HG03460 (cell line): ENCODE results near the gene HIVEP1.
"Not testable (repeated sequence)": the region's sequence is repeated elsewhere in the genome, so short reads cannot be mapped to it uniquely, and the experiment has no call there.

Experiments used
- ATAC-seq: cut with Tn5 transposase; IDR thresholded peaks from one replicate; pipeline ENCODE4 v1.9.1; 2021; ENCODE audit not compliant: unreplicated experiment

HIVEP1 gene

GRCh38 chr6:12082368-12082767, 70.3 kb downstream of the HIVEP1 start:
- ATAC-seq, result no peak

GRCh38 chr6:12083302-12083701, 71.2 kb downstream of the HIVEP1 start:
- ATAC-seq, result no peak

- ATAC-seq, result no peak
Measured at GRCh38 chr6:12083763-12084162, 71.7 kb downstream of the HIVEP1 start.

DNA sequence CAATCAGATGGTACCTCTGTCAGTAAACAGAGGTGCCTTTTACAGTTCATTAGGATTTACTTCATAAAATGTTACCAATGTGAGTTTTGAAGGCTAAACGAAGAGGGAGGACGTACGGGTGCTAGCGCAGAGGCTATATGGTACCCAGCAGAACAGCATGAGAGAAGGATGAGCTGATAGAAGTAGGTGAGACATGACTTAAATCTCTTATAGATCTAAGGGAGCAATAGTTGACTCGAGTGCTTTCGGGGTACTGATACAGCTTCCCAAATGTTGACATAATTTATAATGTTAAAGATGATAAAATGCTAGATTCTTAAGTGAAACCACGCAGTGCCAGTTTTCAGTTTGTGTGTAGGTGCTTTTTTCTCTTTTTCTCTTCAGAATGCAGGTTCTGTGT, 72.6 kb downstream of the HIVEP1 start:
- no peak for ATAC-seq

DNA sequence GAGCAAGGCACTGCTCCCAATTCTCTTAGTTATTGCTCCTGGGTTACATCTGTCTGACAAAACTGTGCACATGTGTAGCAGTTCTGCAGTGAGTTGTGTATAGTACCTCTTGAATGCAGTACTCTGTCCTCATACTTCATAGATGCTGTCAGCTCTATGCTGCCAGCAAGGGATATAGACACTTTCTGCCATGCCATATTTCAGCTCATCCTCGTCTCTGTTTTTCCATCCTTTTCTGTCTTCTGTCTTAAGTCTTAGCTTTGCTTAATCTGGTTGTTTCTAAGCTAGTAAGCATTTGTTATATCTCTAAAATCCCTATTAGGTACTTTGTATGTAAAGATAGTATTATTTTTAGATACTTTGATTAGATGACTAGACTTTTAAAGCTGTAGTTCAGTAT, 76.4 kb downstream of the HIVEP1 start:
- ATAC-seq, result no peak

GRCh38 chr6:12090714-12091113, 78.6 kb downstream of the HIVEP1 start:
- ATAC-seq, result no peak

DNA sequence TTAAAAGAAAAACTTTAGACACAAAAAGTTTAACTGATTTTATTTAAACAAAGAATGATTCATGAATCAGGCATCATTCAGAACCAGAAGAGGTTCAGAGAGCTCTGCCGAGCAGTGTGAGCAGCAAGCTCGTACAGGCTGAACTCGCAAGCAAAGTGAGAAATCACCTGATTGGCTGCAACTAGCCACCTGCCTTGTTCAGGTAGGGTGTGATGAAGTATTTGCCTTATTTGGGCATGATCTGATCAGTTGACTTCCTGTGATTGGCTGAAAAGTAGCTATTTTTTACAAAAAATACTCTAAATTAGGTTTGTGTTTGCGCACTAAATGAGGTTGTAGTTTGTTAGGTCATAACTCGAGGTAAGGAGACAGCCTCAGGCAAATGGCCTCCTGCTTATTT, 80.7 kb downstream of the HIVEP1 start:
- no peak for ATAC-seq

- ATAC-seq, result no peak
Measured at GRCh38 chr6:12094689-12095088, 82.6 kb downstream of the HIVEP1 start.

DNA sequence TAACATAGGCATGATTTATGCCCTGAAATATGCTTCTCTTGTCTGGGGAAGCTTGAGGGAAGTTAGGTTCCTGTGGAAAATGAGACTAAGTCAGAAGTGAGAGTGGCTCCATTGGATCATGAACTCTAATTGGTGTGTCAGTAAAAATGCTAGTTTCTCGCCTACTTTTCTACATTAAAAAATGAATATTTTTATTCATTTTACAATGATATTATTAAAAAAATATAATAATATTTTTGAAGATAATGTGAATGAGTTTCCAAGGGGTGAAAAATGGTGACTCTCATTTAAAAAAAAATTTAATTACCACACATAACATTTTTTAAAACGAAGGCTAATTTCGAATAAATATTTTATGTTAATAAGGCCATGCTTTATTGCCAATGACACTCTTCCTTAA, 84.2 kb downstream of the HIVEP1 start:
- no peak for ATAC-seq

DNA sequence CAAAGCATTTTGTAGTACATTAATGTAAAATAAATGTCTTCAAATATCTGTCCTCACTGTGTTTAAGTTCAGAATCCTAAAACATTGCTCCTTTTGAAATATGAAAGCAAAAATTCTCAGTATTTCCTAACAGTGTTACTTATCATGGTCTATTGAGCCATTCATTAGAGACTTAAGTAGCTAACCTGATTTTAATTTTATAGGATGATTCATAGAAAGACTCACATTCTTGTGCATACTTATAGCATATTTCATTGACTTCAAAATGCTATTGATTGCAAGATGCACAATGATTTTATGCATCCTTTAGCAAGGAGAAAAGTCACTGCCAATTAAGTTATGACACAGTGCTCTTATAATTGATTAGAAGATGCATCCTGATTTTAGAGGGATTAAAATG, 85.7 kb downstream of the HIVEP1 start:
- ATAC-seq, result no peak

DNA sequence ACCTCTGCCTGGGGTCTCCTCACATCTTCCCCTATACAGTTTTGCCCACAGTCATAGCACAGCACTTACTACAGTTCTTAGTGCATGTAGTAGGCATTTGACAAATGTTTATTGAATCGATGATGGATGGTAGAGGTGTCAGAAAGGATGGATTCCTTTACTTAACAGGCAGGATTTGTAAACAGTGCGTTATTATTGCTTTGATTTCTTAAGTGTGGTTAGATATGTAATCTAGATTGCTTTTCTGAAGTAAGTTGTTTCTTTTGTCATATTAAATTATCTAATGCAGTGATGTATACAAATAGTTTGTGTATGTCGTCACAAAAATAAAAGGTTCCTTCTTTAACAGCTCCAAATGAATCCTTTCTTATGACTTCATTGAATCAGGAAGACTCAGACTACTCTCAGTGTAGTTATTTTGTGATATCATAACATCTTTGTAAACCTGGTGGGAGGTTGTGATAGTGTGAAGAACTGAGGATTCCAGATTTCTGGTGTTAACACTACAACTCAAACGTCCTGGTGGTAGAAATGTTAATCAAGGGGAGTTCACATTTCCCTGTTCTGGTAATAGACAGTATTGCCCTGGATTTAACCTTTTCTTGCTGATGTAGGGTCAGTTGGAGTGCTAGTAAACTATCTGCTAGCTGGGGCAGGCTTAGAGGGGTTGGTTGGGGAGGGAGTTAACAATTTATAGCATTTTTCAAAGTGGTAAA, 87.7 kb downstream of the HIVEP1 start:
- no peak for ATAC-seq

DNA sequence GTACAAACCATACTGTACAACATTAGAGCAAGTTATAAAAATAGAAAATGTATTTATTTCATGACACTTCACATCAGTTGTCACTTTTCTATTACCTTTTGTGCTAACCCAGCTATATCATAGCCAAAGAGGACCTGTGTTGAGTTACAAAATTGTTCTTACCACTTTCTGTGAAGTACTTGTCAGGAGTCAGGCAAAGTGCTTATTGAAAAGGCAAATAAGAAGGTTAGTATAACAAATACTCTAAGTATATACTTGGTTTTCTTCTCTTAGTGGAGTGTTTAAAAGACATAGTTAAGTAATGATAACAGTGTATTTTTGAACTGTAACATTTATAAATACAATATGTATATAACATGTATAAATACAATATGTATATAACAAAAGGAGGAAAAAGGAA, 88.9 kb downstream of the HIVEP1 start:
- ATAC-seq, result no peak

DNA sequence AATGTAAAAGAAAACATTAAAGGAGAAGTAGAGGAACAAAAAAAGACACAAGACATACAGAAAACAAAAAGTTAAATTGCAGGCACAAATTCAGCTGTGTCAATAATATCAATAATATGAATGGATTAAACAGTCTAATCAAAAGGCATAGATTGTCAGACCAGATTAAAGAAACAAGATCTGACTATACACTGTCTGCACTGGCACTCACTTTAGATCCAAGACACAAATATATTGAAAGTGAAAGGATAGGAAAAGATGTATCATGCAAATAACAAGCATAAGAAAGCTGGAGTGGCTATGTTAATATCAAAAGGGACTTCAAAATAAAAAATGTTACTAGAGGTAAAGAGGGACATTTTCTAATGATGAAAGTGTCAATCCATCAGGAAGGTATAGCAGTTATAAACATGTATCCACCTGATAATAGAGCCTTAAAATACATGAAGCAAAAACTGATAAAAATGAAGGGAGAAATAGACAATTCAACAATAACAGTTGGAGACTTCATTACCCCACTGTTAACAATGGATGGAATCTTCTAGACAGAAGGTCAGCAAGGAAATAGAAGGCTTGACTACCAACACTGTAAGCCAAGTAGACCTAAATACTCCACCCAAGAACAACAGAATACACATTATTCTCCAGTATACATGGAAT, 89.7 kb downstream of the HIVEP1 start:
- no peak for ATAC-seq

DNA sequence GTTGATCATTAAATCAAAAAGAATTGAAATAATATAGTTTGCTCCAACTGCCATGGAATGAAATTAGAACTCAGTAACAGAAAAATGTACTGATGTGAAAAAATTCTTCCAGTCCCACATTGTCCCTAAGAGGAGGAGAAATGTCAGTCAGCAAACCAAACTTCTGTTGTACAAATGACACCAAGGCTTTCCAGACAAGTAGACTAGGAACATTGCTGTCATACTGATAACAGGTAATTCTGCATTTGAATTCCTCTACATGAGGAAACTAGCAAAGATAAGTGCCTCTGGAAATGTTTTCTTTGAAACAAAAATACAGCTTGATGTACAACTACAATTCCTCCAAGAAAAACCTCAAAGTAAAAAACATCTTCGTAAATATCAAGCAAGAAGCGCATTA, 90.2 kb downstream of the HIVEP1 start:
- ATAC-seq, result no peak

DNA sequence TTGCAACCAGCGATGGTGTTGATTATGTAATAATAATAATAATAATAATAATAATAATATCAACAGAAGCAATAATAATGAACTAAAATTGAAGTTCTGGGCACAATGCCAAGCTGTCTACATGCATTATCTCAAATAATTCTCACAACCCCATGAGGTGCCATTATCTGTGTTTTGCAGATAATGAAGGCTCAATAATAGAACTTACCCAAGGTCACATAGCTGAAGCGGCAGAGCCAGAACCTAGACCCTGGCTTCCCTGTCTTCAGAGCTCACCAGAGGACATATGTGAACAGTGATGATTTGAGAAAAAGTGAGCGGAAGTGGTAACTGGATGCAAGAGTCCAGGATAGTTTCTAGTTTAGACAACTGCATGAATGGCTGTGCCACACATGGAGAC, 91.0 kb downstream of the HIVEP1 start:
- no peak for ATAC-seq

DNA sequence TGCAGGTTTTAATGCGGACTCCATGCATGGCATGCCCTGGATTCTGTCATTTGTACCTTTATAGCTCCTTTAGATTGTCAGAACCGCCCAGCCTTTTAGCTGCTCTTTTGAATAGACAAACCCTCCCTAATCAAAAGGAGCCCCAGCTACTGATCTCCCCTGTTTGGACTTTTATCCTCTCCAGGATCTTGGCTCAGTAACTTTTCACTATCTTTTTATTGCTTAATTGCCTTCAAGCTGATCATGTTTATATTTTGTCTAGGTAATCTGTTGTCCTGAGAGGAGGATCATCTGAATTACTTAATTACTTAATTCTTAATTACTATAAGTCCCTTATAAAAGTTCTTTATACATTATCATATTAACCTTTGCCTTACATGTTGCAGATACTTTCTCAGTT, 93.2 kb downstream of the HIVEP1 start:
- no peak for ATAC-seq

GRCh38 chr6:12108376-12108775, 96.3 kb downstream of the HIVEP1 start:
- not testable (repeated sequence) for ATAC-seq

DNA sequence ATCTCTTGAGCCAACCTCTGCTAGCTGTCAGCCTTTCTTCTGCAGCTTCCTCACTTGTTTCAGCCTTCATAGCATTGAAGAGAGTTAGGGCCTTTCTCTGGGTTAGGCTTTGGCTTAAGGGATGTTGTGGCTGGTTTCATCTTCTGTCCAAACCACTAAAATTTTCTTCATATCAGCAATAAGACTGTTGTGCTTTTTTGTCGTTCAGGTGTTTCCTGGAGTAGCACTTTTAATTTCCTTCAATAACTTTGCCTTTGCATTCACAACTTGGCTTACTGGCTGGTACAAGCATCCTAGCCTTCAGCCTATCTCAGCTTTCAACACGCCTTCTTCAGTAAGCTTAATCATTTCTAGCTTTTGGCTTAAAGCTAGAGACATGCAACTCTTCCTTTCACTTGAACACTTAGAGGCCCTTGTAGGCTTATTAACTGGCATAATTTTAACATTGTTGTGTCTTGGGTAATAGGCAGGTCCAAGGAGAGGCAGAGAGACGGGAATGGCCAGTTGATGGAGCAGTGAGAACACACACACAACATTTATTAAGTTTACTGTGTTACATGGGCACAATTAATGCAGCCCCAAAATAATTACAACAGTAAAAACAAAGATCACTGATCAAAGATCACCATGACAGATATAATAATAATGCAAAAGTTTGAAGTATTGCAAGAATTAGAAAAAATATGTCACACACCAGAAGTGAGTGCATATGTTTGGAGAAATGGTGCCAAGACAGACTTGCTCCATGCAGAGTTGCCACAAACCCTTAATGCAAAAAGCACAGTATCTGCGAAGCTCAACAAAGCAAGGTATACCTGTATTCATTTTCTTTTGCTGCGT, 98.6 kb downstream of the HIVEP1 start:
- ATAC-seq, result no peak

- ATAC-seq, result no peak
Measured at GRCh38 chr6:12111363-12111670, 99.2 kb downstream of the HIVEP1 start.

DNA sequence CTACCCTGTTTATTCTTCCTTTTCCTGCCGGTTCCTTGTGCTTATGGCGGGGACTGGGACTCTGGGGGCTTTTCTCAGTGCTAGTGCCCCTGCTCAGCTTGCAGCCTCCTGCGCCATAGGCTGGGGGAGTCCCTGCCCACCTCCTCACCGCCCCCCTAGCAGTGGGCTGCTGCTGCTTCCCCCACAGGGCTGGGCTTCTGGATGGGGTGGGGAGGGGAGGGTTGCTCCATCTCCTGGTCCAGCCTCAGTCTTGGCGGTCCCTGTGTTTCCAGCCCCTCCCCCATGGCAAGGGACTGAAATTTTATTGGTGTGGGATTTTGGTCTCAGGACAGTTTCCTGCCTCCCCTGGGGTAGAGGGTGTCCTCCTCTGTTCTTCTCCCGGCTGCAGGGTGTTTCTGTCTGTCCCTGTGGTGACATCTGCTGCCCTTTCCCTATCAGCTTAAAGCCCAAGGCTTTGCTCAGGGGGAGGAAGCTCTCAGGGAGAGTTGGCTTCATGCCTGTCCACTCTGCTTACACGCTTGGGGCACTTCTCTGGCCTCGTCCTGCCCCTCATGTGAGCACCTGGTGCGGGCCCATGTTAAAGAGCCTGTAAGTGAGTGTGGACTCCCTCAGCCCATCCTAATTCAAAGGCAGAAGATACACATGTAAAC, 100.6 kb downstream of the HIVEP1 start:
- ATAC-seq, result no peak

DNA sequence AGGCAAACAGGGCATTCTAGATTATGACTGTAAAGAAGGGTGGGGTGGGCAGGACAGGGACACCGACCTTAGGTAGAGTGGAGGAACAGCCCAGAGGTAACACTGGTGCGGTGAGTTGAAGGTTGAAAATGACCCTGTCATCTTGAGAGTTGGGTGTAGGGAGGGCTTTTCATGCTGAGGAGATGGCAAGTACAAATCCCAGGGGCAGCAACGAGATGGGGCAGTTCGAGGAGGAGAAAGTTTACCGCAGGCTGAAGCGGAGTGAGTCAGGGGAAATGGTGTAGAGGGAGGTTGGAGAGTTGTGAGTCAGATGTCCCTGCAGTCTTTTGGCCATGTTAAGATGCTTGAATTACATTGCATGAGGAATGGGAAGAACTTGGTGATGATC, 101.1 kb downstream of the HIVEP1 start:
- ATAC-seq, result no peak

- ATAC-seq, result no peak
Measured at GRCh38 chr6:12114055-12114503, 102.0 kb downstream of the HIVEP1 start.
